ENCODE data around the gene PARD3.
A peak's percentile ranks its signal among the peaks of the same experiment; 100 is the strongest.
"Not testable (repeated sequence)": the region's sequence is repeated elsewhere in the genome, so short reads cannot be mapped to it uniquely, and the experiment has no call there.

Gene PARD3

DNA sequence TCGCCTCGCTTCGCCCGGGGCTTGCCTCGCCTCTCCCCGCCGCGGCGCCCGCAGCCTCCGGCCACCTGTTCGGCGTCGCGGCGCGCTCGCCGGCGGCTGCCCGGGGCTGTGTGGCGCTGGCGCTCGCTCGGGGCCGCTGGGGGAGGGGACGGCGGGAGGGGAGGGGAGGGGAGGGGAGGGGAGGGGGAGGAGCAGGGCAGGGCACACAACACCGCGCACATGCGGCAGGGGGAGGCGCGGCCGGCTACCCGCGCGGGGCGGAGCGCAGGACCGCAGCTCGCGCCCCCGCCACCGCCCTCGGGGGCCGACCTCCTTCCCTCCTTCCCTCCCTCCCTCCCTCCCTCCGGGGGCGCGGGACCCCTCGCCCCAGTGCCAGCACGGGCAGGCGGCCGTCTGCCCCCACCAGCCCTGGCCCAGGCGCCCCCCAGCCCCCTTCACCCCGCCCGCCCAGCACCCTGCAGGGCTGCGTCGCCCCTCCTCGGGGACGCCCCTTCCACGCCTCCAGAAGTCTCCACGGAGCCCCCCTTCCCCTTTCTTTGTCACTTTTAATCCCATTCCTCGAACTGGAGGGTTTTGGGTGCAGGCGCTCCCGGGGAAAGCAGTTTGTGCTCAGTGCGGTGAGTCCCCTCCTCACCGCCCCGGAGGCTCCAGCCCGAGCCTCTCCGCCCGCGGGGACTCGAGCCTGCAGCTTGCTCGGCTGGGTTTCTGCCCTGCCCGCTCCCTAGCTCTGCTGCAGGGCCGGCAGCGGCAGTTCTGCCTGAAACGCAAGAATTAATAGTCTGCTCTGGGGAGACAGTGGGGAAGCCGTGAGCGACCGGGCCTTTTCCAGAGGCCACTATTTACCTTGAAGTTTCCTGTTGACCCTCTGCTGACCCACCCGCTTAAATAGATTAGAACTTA is at the start of gene PARD3:
TSS of gene PARD3 (minus strand) at position 112 of the 900 bp plus-strand sequence. CDS start 301 bp downstream, outside the sequence.
- peak; percentile 48 for DNase-seq (ENCODE audit: low read depth)

DNA sequence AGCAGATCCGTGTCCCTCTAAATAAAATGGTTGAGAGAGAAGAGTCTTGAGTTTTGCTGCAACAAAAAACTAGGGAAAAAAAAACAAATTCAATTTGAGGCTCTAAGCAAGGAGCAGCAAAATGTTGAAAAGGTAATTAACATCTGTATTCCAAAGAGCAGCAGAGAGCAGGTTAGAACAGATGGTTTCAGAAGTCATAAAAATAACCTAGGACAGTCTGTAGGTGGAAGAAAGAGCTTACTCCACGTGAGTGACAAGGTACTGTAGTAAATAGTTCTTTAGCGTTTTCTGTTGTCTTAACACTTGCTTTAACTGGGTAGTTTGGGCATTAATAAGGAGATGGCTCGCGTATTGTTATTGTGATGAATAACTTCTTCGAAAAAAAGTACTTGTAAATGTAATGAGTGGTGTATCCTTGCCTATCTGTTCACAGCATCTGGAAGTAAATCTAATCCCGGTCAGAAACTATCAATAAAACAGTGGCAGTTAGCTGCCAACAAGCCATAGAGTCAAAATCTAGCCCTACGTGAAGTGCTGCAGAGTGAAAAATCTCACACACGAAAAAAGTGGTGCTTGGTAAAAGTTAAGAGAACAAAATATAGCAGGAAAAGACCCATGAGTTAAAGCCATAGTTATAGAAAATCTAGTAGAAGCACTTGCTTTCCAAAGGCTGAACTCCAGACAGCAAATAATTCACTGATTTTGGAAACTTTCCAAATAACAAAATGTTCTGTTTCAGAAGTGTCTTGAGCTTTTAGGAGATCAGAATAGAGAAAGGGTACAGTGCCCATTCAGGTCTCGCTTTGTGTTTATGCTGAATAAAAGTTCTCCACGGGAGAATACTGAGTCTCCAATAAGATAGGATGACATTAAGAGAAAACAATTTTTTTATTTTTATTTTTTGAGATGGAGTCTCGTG is 49.3 kb upstream of the PARD3 start:
- DNase-seq (ENCODE audit: low read depth) = peak; percentile 30

DNA sequence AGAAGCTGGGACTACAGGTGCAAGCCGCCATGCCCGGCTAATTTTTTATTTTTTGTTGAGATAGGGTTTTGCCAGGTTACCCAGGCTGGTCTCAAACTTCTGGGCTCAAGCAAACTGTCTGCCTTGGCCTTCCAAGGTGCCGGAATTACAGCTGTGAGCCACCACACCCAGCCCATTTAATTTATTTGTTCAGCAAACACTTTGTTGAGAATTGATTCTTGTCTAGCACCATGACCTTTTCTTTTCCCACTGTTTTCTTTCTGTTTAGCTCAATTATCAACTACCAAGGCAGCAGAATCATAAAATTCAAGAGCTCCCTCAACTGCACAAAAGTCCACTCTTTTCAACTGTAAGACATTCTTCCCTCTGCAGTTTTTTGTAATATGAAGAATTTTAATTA is 47.8 kb upstream of the PARD3 start:
- no peak for DNase-seq (ENCODE audit: low read depth)

DNA sequence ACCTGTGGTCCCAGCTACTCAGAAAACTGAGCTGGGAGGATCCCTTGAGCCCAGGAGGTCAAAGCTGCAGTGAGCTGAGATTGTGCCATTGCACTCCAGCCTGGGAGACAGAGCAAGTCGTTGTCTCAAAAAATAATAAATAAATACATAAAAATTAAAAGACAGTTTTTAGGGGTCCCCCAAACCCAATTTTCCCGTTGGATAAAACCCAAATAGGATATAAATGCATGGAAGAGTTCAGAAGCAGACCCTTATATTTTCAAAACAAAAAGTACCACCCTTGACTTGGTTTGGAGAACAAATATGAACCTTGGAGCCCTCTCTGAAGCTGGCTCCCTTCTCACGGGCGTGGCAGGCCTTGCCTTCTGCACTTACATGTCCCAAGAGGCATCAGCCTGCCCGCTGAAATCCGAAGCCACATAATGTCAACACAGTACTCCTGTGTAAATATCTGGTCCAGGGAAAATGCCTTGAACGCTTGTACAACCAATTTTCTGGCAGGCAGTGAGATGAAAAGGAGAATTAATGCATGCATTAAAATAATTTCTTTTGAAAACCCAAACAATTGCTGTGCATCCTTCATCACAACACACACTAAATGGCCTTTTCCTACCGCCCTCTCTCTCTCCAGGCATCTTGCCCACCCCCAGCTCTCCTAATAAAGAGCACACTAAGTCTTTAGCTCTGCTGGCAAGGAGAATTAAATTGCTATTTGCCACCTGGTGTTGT is 46.4 kb upstream of the PARD3 start:
- no peak for DNase-seq (ENCODE audit: low read depth)

DNA sequence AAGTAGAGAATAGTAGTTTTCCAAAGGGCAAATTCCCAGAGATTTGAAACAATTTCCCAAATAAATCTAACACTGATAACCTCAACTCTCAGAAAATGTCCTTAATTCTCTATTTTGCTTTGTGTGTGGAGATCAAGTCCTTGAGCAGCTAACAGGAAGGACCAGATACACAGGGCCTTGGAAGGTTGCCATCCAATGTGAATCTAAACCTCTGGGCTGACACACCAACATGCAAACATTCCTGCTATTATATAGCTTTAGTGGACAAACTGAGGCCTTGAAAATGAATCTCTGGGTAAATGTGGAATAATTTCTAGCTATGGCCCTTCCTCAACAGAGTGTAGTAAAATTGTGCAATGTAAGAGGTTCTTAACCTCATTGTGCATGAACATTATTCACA is 44.1 kb upstream of the PARD3 start:
- no peak for DNase-seq (ENCODE audit: low read depth)

DNA sequence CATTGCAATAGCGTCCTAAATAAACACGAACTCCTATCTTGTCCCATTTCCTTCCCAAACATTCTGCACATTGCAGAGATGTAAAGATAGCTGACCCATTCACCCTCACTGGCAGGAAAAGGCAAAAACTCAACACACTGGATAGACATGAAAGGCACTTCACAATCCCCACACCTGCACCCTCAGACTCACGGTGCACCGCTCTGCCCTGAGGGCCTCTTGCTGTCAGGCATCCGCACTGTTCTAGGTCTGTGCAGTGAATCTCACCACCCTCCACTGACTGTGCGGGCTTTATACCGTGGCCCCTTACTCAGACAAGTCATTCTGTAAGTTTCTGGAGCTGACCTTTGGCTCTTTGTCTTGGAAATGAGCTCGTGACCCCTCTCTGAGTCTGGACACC is 42.9 kb upstream of the PARD3 start:
- DNase-seq (ENCODE audit: low read depth) = no peak

DNA sequence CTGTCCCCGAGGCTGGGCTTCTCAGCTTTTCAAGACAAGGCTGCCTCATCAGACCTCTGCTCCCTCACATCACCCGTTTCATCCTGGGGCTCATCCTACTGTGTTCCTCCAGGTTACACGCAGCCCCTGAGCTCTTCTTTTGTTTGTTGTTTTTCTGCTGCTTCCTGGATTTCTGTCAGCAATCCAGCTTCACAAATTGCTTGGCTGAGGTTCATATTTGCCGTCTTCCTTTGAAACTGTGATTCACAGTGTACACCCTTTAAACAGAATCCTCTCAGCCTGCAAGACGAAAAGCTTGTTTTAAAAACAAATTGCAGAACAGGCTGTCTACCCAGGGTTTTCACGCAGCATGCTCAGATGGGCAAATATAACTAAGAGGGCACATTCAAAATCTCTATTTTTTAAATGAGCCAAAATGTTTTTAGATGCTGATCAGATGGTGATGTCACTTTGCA is 39.1 kb upstream of the PARD3 start:
- peak; percentile 44 for DNase-seq (ENCODE audit: low read depth)

DNA sequence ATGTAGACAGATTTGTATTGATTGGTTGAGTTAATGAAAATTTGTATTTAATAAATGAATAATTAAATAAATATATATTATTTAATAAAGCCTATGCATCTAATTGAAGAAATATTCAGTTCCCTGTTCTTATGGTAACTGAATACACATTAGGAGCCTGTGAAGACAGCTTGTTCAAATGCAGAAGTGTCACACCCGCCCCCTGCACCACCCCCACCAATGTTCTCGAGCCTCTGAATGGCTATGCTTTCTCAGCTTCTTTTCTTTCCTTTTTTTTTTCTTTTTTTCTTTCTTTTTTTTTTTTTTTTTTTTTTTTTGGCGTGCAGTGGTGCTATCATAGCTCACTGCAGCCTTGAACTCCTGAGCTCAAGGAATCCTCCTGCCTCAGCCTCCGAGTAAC is 38.3 kb upstream of the PARD3 start:
- no peak for DNase-seq (ENCODE audit: low read depth)

DNA sequence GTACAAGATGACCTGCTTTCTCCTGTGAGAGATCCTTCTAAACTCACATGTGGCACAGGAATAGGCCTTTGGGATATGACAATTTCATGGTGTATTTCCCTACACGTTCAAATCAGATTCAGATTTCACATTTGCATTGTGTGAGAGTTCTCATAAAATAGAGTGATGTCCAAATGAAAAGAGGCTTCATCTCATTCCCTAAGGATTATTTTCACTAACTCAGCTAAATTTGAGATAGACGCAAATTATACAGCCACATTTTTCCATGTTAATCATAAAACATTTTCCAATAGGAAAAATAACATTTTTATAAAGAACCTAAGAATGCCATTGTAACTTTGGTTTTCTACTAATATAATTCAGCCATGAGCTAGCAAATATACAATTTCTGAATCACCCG is 35.5 kb upstream of the PARD3 start:
- no peak for DNase-seq (ENCODE audit: low read depth)

DNA sequence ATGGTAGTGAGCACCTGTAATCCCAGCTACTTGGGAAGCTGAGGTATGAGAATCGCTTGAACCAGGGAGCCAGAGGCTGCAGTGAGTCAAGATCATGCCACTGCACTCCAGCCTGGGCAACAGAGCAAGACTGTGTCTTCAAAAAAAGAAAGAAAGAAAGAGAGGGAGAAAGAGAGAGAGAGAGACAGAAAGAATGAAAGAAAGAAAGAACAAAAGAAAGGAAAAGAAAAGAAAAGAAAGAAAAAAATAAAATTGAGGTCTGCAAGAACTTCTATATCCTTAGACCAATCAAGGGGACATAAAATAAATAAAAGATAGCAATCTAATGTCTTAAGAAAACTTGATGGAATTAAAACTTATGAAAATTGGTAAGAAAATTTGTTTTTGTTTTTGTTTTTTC is 34.9 kb upstream of the PARD3 start:
- DNase-seq (ENCODE audit: low read depth) = no peak

DNA sequence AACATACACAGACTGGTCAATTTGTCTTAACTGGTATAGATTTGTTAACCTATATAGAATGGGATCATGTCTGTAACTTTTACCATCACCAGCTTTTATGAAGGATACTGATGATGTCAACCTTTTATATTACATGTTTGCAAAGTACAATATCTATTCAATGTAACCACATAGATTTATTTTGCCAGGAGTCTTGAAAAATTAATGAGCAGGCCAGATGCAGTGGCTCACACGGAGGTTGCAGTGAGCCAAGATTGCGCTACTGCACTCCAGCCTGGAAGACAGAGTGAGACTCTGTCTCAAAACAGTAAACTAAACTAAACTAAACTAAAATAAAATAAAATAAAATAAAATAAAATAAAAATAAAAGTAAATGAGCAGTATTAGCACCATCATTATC is 30.0 kb upstream of the PARD3 start:
- no peak for DNase-seq (ENCODE audit: low read depth)

DNA sequence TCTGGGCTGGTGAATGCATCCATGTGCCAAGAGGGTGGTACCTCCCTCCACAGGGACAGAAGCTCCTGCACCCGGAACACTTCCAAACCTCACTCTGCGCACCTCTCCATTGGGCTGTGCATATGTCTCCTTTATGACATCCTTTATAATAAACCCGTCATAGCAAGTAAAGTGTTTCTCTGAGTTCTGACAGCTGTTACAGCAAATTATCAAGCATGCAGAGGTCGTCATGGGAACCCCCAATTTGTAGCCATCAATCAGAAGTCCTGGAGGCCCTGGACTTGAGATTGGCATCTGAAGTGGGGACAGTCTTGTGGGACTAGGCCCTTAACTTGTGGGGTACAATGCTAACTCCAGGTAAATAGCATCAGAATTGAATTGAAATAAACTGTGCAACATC is 29.4 kb upstream of the PARD3 start:
- DNase-seq (ENCODE audit: low read depth) = no peak

DNA sequence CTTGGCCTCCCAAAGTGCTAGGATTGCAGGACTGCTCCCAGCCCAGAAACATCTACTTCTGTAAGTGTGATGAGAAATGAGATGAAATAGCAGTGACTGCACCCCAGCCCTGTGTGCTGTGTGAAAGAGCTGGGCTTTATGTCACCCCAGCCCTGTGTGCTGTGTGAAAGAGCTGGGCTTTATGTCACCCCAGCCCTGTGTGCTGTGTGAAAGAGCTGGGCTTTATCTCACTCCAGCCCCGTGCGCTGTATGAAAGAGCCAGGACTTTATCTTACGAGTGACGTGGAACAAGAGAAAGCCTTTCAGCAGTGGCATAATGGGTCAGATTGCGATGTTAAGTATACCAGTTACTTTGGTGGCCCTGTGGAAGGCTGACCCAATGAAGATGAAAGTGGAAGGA is 28.4 kb upstream of the PARD3 start:
- not testable (repeated sequence) for DNase-seq (ENCODE audit: low read depth)

DNA sequence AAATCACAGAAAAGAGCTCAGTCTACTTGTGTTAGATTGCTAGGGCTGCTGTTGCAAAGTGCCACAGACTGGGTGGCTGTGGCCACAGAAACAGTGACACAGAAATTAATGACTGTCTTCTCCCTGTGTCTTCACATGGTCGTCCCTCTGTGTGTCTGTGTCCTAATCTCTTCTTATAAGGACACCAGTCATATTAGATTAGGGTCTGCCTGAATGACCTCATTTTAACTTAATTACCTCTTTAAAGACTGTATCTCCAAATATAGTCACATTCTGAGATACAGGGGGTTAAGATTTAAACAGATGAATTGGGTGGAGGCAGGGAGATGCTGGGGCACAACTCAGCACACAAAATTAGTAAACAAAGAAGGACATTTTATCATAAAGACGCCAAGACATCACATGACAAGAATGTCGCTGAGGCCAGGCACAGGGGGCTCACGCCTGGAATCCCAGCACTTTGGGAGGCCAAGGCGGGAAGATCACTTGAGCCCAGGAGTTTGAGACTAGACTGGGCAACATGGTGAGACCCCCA is 23.3 kb upstream of the PARD3 start:
- DNase-seq (ENCODE audit: low read depth) = no peak

DNA sequence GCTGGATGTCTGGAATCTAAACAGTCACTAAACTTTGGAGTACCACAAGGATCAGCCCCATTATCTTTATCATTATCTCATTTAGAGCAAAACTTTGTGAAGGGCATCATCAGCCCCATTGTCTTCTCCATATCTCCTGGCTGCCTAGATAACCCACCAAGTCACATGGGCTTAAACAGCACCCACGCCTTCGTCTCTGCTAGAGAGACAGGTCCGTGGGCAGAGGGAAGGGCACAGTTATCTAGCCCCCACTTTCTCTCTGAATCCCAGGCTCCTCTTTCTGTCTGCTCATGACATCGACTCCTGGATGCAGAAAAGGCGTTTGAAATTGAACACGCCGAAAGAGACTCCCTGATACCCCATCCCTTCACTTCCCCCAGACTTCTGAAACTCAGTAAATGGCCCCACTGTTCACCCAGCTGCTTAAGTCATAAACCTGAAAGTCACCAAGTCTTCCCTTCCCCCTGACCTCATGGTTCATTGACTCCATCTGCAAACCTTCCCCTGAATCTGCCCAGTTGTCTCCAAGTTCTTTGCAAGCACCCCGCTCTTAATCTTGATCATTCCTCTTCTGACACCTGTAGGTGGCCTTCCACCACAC is 20.9 kb upstream of the PARD3 start:
- no peak for DNase-seq (ENCODE audit: low read depth)

DNA sequence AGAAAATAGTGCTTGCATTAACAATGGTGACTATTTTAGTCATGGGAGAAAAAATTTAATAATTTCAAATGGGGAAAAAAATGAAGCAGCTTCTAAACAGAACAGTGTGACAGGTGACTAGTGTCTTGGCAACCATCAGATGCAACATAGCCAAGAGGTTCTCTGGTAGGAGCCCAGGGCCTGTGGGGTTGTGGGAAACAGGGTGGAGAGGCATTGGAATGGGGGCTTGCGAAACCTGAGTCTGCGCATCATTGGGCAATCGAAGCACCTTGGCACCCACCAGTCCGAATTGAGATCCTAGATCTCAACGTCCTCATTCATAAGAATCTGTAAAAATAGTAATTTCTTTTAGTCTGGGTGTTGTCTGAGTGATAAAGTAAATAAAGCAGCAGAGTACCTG is 19.2 kb upstream of the PARD3 start:
- no peak for DNase-seq (ENCODE audit: low read depth)

DNA sequence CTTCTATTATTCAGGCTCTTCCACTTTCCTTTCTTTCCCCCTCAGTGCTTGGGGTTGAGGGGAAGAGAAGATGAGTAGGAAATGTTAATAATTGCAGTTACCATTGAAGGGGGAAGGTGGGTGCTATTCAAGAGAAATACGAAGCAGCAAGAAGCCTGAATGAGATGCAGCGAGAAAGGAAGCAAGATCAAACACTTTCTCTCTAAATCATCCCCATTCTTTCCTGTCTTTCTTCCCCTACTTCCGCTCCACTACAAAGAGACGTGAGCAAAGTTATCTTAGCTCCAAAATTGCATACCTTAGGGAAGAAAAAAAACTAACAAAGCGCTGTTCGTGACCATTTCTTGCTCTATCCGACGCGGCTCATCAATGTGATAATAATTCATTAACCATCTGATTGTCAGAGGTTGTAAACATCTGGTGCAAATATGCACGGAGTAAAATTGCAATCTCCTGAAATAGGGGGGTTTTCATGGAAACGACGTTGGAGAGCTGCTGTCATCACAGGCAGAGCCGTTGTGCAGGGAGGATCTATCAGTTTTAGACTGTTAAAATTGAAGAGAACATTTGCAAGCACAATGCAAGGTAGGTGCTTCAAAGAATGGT is 15.2 kb upstream of the PARD3 start:
- no peak for DNase-seq (ENCODE audit: low read depth)

DNA sequence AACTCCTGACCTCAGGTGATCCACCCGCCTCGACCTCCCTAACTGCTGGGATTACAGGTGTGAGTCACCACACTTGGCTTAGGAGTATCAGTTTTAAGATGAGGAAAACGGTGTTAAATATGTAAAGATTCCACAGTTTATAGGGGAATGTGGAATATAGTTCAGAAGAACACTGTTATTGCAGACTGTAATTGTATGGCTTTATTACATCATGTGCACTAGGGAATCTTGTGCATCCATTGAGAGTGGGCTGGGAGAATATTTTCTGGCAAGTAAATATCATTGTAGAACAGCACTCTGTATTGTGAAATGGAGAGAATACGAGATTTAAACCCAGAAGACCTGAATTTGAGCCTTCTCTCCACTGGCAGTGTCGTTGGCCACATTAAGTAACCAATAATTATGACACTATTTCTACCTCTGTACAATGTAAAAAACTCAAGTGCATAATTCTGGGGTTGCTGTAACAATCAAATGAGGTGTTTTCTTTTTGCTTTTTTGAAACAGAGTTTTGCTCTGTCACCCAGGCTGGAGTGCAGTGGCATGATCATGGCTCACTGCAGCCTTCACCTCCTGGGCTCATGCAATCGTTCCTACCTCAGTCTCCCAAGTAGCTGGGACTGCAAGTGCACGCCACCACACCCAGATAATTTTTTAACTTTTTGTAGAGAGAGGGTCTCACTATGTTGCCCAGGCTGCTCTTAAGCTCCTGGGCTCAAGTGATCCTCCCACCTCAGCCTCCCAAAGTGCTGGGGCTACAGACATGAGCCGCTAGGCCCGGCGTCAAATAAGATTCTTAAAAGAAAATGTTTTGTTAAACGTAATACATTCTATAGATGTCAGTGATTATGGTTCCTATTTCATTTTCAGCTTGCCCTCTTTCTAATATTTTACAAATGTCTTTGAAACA is 12.0 kb upstream of the PARD3 start:
- DNase-seq (ENCODE audit: low read depth) = no peak

DNA sequence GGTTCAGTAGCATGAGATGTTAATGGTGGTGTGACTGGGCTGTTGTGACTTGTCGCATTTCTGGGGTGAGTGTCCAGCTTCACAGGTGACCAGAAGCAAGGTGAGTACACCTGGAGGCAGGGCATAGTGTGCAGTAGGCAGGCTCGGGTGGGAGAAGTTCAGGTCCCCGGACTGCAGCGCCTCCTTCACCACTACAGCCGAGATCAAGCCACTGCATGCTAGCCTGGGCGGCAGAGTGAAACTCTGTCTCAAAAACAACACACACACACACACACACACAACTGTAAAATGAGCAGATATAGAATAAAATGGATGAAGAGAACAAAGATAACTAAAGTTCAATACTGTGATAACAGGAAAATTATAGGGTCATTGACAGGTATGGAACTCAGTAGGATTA is 11.1 kb upstream of the PARD3 start:
- DNase-seq (ENCODE audit: low read depth) = no peak

DNA sequence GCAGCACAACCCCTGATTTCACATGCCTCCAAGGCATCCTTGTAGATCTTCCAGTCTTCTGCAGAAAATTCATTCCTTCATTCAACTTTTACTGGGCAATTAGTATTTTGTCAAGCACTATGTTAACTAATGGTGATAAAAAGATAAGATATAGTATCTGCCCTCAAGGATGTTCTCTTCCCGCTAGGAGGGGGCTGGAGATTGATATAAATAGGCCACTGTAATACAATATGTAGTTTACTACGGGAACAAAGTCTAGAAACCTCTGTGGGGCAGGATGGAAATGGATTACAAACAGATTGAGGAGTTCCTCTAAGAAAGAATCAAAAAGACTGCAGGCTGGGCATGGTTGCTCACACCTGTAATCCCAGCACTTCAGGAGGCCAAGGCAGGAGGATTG is 10.3 kb upstream of the PARD3 start:
- DNase-seq (ENCODE audit: low read depth) = no peak

Measured in amniotic epithelial cell (primary cell).